H9 (cell line): Measurements from ENCODE around the gene LSP1. TPM values are rescaled to one million over a fixed set of nuclear protein-coding genes. Genes with fewer than 3 reads are reported as not detected.

ENCODE experiments used
- DNase-seq: peaks from one replicate; pipeline ENCODE4 v3.0.0-alpha.2; 2017
- H2AFZ ChIP-seq: one replicate; pipeline ENCODE4 v1.6.1; 2013; ENCODE audit warnings: mild to moderate bottlenecking, low read length, control low read depth, moderate library complexity
- H2AK5ac ChIP-seq: 2 replicates; pipeline ENCODE4 v1.6.1; 2013; ENCODE audit warnings: low read length, control low read depth, mixed read lengths; ENCODE audit not compliant: insufficient read length
- H2BK120ac ChIP-seq: one replicate; pipeline ENCODE4 v1.6.1; 2013; ENCODE audit warnings: low read depth, mild to moderate bottlenecking, low read length, control low read depth, inconsistent platforms; ENCODE audit not compliant: poor library complexity, severe bottlenecking
- H2BK12ac ChIP-seq: 2 replicates; pipeline ENCODE4 v1.6.1; 2013; ENCODE audit warnings: low read length, control low read depth, mixed read lengths, low read depth; ENCODE audit not compliant: insufficient read length
- H2BK15ac ChIP-seq: 2 replicates; pipeline ENCODE4 v1.6.1; 2013; ENCODE audit warnings: low read depth, low read length, control low read depth
- H2BK20ac ChIP-seq: one replicate; pipeline ENCODE4 v1.6.1; 2013; ENCODE audit warnings: low read depth, mild to moderate bottlenecking, low read length, control low read depth, inconsistent platforms; ENCODE audit not compliant: poor library complexity, severe bottlenecking
- H2BK5ac ChIP-seq: 2 replicates; pipeline ENCODE4 v1.6.1; 2013; ENCODE audit warnings: low read length, control low read depth, mixed read lengths; ENCODE audit not compliant: insufficient read length
- H3K14ac ChIP-seq: 2 replicates; pipeline ENCODE4 v1.6.1; 2013; ENCODE audit warnings: low read length, control low read depth; ENCODE audit not compliant: insufficient read depth
- H3K18ac ChIP-seq: 2 replicates; pipeline ENCODE4 v1.6.1; 2013; ENCODE audit warnings: low read depth, mild to moderate bottlenecking, mixed read lengths, low read length, control low read depth; ENCODE audit not compliant: insufficient read length
- H3K23ac ChIP-seq: 2 replicates; pipeline ENCODE4 v1.6.1; 2013; ENCODE audit warnings: low read length, control low read depth, mixed read lengths, low read depth; ENCODE audit not compliant: insufficient read length
- H3K23me2 ChIP-seq: 2 replicates; pipeline ENCODE4 v1.6.1; 2013; ENCODE audit warnings: low read depth, mild to moderate bottlenecking, mixed read lengths, low read length, control low read depth; ENCODE audit not compliant: insufficient read length, poor library complexity, severe bottlenecking
- H3K27ac ChIP-seq: 2 replicates; pipeline ENCODE4 v1.5.1; 2013; ENCODE audit warnings: low read length, control low read depth, mixed read lengths, low read depth; ENCODE audit not compliant: insufficient read length
- H3K27me3 ChIP-seq: 2 replicates; pipeline ENCODE4 v1.6.1; 2013; ENCODE audit warnings: low read length, control low read depth, inconsistent platforms; ENCODE audit not compliant: insufficient read depth
- H3K4ac ChIP-seq: 2 replicates; pipeline ENCODE4 v1.6.1; 2013; ENCODE audit warnings: low read depth, mild to moderate bottlenecking, control low read depth, inconsistent platforms, low read length, moderate library complexity
- H3K4me1 ChIP-seq: 2 replicates; pipeline ENCODE4 v1.6.1; 2013; ENCODE audit warnings: low read length, control low read depth, inconsistent platforms; ENCODE audit not compliant: insufficient read depth
- H3K4me2 ChIP-seq: 2 replicates; pipeline ENCODE4 v1.6.1; 2013; ENCODE audit warnings: low read length, control low read depth, mixed read lengths; ENCODE audit not compliant: insufficient read length, insufficient read depth
- H3K56ac ChIP-seq: 2 replicates; pipeline ENCODE4 v1.6.1; 2013; ENCODE audit warnings: low read depth, mild to moderate bottlenecking, mixed read lengths, low read length, control low read depth; ENCODE audit not compliant: insufficient read length
- H3K79me1 ChIP-seq: 2 replicates; pipeline ENCODE4 v1.6.1; 2013; ENCODE audit warnings: low read depth, mild to moderate bottlenecking, moderate library complexity, low read length, control low read depth, inconsistent platforms; ENCODE audit not compliant: insufficient read depth, poor library complexity, severe bottlenecking
- H3K79me2 ChIP-seq: 2 replicates; pipeline ENCODE4 v1.6.1; 2013; ENCODE audit warnings: low read length, control low read depth, inconsistent platforms; ENCODE audit not compliant: insufficient read depth
- H3K9ac ChIP-seq: 2 replicates; pipeline ENCODE4 v1.6.1; 2013; ENCODE audit warnings: low read length, control low read depth, mixed read lengths; ENCODE audit not compliant: insufficient read length; ENCODE audit errors: extremely low read depth
- H3K9me3 ChIP-seq: one replicate; pipeline ENCODE4 v1.6.1; 2013; ENCODE audit warnings: low read depth, low read length, inconsistent platforms; ENCODE audit not compliant: control insufficient read depth
- H3T11ph ChIP-seq: one replicate; pipeline ENCODE4 v1.6.1; 2013; ENCODE audit warnings: mild to moderate bottlenecking, low read length, control low read depth, inconsistent platforms
- H4K20me1 ChIP-seq: one replicate; pipeline ENCODE4 v1.6.1; 2013; ENCODE audit not compliant: control insufficient read depth, insufficient read length, insufficient read depth
- H4K5ac ChIP-seq: 2 replicates; pipeline ENCODE4 v1.6.1; 2013; ENCODE audit warnings: low read depth, mild to moderate bottlenecking, mixed read lengths, low read length, control low read depth; ENCODE audit not compliant: insufficient read length
- H4K8ac ChIP-seq: replicated peaks from 2 replicates; pipeline ENCODE4 v1.6.1; 2013; ENCODE audit warnings: low read length, control low read depth, mixed read lengths, low read depth; ENCODE audit not compliant: insufficient read length
- H4K91ac ChIP-seq: 2 replicates; pipeline ENCODE4 v1.6.1; 2013; ENCODE audit warnings: low read depth, mild to moderate bottlenecking, moderate library complexity, mixed read lengths, low read length, control low read depth; ENCODE audit not compliant: insufficient read length
- H3K27ac Mint-ChIP-seq, 3 experiments: 2 replicates in 2 of 3; 3 replicates in 1 of 3; pipeline ENCODE4 v1.8.0; 2020 to 2021; ENCODE audit warnings: mixed read lengths in 3 of 3, mild to moderate bottlenecking in 1 of 3, moderate library complexity in 1 of 3
- H3K27me3 Mint-ChIP-seq: 2 replicates; pipeline ENCODE4 v1.8.0; 2021; ENCODE audit warnings: low read depth, mild to moderate bottlenecking, moderate library complexity, mixed read lengths
- H3K36me3 Mint-ChIP-seq, 3 experiments: 2 replicates in 2 of 3; 3 replicates in 1 of 3; pipeline ENCODE4 v1.8.0; 2020 to 2021; ENCODE audit warnings: low read depth in 3 of 3, mixed read lengths in 3 of 3; ENCODE audit not compliant: insufficient read depth in 1 of 3
- H3K4me1 Mint-ChIP-seq, 2 experiments: 2 replicates each; pipeline ENCODE4 v1.8.0; 2020; ENCODE audit warnings: mixed read lengths in 2 of 2
- H3K4me3 Mint-ChIP-seq, 2 experiments: 2 replicates in 1 of 2; 3 replicates in 1 of 2; pipeline ENCODE4 v1.8.0; 2020 to 2021; ENCODE audit warnings: mild to moderate bottlenecking in 2 of 2, mixed read lengths in 2 of 2, moderate library complexity in 1 of 2
- H3K9me3 Mint-ChIP-seq, 2 experiments: 2 replicates in 1 of 2; 3 replicates in 1 of 2; pipeline ENCODE4 v1.8.0; 2020; ENCODE audit warnings: mild to moderate bottlenecking in 2 of 2, mixed read lengths in 2 of 2, moderate library complexity in 1 of 2
- WGBS: extraction: QIAGEN DNeasy Blood & Tissue Kit; methylation state at CpG from one replicate; pipeline ENCODE4 v1.1.7; 2013; ENCODE audit warnings: missing lambda C conversion rate, low lambda C conversion rate, mixed read lengths; ENCODE audit not compliant: insufficient read length; ENCODE audit errors: extremely low coverage; 5-methylcytosine and 5-hydroxymethylcytosine counted together
- total RNA-seq: library from RNA; stranded (reverse); gene quantifications from 2 replicates; pipeline ENCODE4 v1.2.1, GENCODE V29; 2021
- TF ChIP-seq, protein P1 (sequence below): fragments of 200-600 bp; sonication (generic); conservative IDR thresholded peaks from 3 replicates; pipeline ENCODE4 v1.8.0; 2021; ENCODE audit warnings: antibody characterized with exemption, mild to moderate bottlenecking

LSP1 gene
- total RNA-seq, 1 experiment from 2014 or later, result not detected

- H3K9me3 ChIP-seq, result no peaks in the 10 kb centered on the region
- no peak overlapping the region for H2BK20ac ChIP-seq
- no peaks in the 10 kb centered on the region for H4K20me1 ChIP-seq
- no peak overlapping the region for H3K18ac ChIP-seq
- Mint-ChIP-seq H3K4me1 (no peaks in the 10 kb centered on the region), H3K9me3 (no peaks in the 10 kb centered on the region; a peak in 1 of 5 replicates), H3K27me3 (peaks cover 21% of the 10 kb centered on the region), H3K36me3 (no peaks in the 10 kb centered on the region), H3K27ac (peak overlapping the region in 1 of 3 experiments; percentile 70; a peak in 2 of 7 replicates), H3K4me3 (no peak overlapping the region)
- no peak overlapping the region for H2BK15ac ChIP-seq
- no peak overlapping the region for H2BK120ac ChIP-seq
- no peaks in the 10 kb centered on the region for H3K4me1 ChIP-seq
- no peak overlapping the region for H2AK5ac ChIP-seq
- H3K79me2 ChIP-seq, result no peaks in the 10 kb centered on the region
- H4K8ac ChIP-seq, result no peak overlapping the region
- no peak overlapping the region for H3K4ac ChIP-seq
- no peak overlapping the region for H4K91ac ChIP-seq
- no peak overlapping the region for H3K27ac ChIP-seq
- no peak overlapping the region for H2BK12ac ChIP-seq
- H4K5ac ChIP-seq, result no peak overlapping the region
- H3K4me2 ChIP-seq, result no peak overlapping the region
- H3T11ph ChIP-seq, result no peak overlapping the region
- H3K23me2 ChIP-seq, result no peaks in the 10 kb centered on the region
- no peak overlapping the region for H2AFZ ChIP-seq
- H2BK5ac ChIP-seq, result no peak overlapping the region
- no peak overlapping the region for H3K23ac ChIP-seq
- TF ChIP-seq, protein P1, sequence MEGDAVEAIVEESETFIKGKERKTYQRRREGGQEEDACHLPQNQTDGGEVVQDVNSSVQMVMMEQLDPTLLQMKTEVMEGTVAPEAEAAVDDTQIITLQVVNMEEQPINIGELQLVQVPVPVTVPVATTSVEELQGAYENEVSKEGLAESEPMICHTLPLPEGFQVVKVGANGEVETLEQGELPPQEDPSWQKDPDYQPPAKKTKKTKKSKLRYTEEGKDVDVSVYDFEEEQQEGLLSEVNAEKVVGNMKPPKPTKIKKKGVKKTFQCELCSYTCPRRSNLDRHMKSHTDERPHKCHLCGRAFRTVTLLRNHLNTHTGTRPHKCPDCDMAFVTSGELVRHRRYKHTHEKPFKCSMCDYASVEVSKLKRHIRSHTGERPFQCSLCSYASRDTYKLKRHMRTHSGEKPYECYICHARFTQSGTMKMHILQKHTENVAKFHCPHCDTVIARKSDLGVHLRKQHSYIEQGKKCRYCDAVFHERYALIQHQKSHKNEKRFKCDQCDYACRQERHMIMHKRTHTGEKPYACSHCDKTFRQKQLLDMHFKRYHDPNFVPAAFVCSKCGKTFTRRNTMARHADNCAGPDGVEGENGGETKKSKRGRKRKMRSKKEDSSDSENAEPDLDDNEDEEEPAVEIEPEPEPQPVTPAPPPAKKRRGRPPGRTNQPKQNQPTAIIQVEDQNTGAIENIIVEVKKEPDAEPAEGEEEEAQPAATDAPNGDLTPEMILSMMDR, result no peak
- no peaks in the 10 kb centered on the region for H3K79me1 ChIP-seq
- no peak overlapping the region for H3K56ac ChIP-seq
- H3K9ac ChIP-seq, result no peak overlapping the region
- no peak for DNase-seq
- no peak overlapping the region for H3K14ac ChIP-seq
- no peaks in the 10 kb centered on the region for H3K27me3 ChIP-seq
- WGBS, result no CpG with 5 or more reads among the region's 6 CpGs
Observed at GRCh38 chr11:1888811-1889210, 35.9 kb downstream of the LSP1 start.
